ENCODE measurements around the gene LRRFIP1. TPM values are rescaled to one million over a fixed set of nuclear protein-coding genes. Genes with fewer than 3 reads are reported as not detected.

Gene LRRFIP1
- total and polyA plus RNA-seq, 2 of the 13 experiments (the other 11 are each of a cell fraction or from before 2014, with no cell fraction given) = 15.9 to 40.5 TPM

DNA sequence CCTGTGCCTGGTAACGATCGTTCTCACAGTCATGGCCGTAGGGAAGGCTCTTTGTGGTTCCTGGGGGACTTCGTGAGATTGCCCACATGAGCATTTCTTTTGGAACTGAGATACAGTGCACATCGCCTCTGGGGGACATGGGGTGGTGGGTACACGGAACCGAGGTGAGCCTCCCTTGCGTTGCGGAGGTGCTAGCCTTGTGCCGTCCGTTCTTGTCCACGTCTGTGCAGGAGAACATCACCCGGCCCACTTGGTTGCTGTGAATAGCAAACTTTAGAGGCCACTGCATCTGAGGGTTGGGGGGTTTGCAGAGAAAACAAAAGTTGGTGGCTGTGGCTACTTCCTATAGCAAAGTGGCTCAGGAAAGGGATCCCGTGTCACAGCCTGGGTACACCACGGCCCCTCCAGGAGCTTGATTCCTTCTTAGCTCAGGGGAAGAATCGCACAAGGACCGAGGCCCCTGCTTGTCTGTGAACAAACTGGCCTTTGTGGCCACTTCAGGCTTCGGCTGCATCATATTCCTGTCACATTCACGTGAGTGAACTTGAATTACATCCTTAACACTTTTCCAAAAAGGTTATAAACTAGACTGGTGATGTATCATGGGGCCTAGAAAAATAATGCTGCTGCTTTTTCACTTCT, 72.6 kb downstream of the LRRFIP1 start:
- POLR2A ChIA-PET = no interaction called here
- Histone ChIP-seq H3K79me2 (ENCODE audit: insufficient read depth, low read length) (peaks cover 92% of the 10 kb centered on the region), H2AFZ (ENCODE audit: low read length) (no peak overlapping the region), H3K27me3 (ENCODE audit: control insufficient read depth in 1 of 2, insufficient read depth in 2 of 2, low read length in 2 of 2) (no peaks in the 10 kb centered on the region), H3K9ac (ENCODE audit: insufficient read depth, low read depth, low read length) (no peak overlapping the region), H3K4me2 (ENCODE audit: low read depth, low read length) (no peak overlapping the region), H3K4me3 (replicated peaks in 1 of 3; ENCODE audit: insufficient read depth in 1 of 3, low read depth in 2 of 3, low read length in 3 of 3) (no peak overlapping the region), H4K20me1 (ENCODE audit: insufficient read depth, low read length) (peaks cover 51% of the 10 kb centered on the region; the same call in 1 of the 2 replicates), H3K4me1 (ENCODE audit: insufficient read depth, low read length) (peaks cover 59% of the 10 kb centered on the region), H3K36me3 (replicated peaks in 1 of 2; ENCODE audit: control insufficient read depth in 1 of 2, insufficient read depth in 2 of 2, low read length in 2 of 2) (peaks cover 1 to 4% of the 10 kb centered on the region in 2 experiments; a peak in 1 of 5 replicates), H3K9me3 (ENCODE audit: low read length) (no peaks in the 10 kb centered on the region), H3K27ac (ENCODE audit: extremely low read length, insufficient read depth, low read length) (no peak overlapping the region)
- BruUV-seq (replicated peaks) = no TSS peak
- CTCF ChIA-PET (ENCODE audit: low intra/inter-chr PET ratio, low total read pairs) = no interaction called here
- ATAC-seq (no peak), DNase-seq (ENCODE audit: low spot score) (no peak), FAIRE-seq (no peak)
- no peak for TF ChIP-seq REXO4 (CRISPR knock-in tag; IDR thresholded peaks at IDR 0.05; ENCODE audit: borderline replicate concordance)
- TF ChIP-seq MYC (CRISPR knock-in tag; IDR thresholded peaks at IDR 0.05; ENCODE audit: borderline replicate concordance) = 0 out of 2 replicates have a peak, but pooled peaks have one; percentile 30
- in situ Hi-C loops (cut with HindIII; ENCODE audit: extremely low pct_ligation_motif_present, low pct_unique_long_range_greater_than_20kb) (no loop called here), intact Hi-C loops (cut with micrococcal nuclease; ENCODE audit: unreplicated experiment) (no loop called here)
- 98% methylated on average over 19 of the region's 19 CpGs for WGBS (ENCODE audit: low lambda C conversion rate)

DNA sequence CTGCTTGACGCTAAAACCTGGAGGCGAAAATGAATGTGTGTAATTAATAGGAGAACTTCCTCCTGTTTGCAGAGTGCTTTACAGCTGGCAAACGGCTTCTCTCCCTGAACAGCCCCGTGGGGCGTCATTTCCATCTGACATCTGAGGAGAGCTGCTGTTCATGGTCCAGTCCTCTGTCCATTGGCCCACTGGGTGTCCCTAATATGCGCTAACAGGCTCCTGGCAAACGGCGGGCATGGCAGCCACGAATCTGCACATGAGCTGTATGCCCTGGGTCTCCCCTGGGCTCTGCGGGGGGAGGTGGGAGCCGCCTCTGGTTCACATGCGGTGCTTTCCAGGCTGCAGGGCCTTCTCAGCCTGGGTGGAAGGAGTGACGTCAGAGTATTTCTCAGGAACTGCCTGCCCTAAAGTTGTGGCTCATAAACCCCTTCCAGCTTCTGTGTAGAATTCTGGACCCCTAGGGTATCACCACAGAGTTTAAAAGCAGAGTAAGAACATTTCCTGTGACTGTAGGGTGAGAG, 73.2 kb downstream of the LRRFIP1 start:
- no peak overlapping the region for H3K4me3 ChIP-seq (replicated peaks in 1 of 3; ENCODE audit: insufficient read depth in 1 of 3, low read depth in 2 of 3, low read length in 3 of 3)
- H3K9me3 ChIP-seq (ENCODE audit: low read length) = no peaks in the 10 kb centered on the region
- H3K4me2 ChIP-seq (ENCODE audit: low read depth, low read length) = no peak overlapping the region
- FAIRE-seq = no peak
- no peaks in the 10 kb centered on the region for H3K27me3 ChIP-seq (ENCODE audit: control insufficient read depth in 1 of 2, insufficient read depth in 2 of 2, low read length in 2 of 2)
- H3K36me3 ChIP-seq (replicated peaks in 1 of 2; ENCODE audit: control insufficient read depth in 1 of 2, insufficient read depth in 2 of 2, low read length in 2 of 2) = peaks cover 1 to 4% of the 10 kb centered on the region in 2 experiments; a peak in 1 of 5 replicates
- H3K4me1 ChIP-seq (ENCODE audit: insufficient read depth, low read length) = peaks cover 53% of the 10 kb centered on the region
- in situ Hi-C loops (cut with HindIII; ENCODE audit: extremely low pct_ligation_motif_present, low pct_unique_long_range_greater_than_20kb) = no loop called here
- no TSS peak for BruUV-seq (replicated peaks)
- intact Hi-C loops (cut with micrococcal nuclease; ENCODE audit: unreplicated experiment) = no loop called here
- ATAC-seq = no peak
- H3K9ac ChIP-seq (ENCODE audit: insufficient read depth, low read depth, low read length) = no peak overlapping the region
- DNase-seq (ENCODE audit: low spot score) = no peak
- ChIA-PET POLR2A (no interaction called here), CTCF (ENCODE audit: low intra/inter-chr PET ratio, low total read pairs) (no interaction called here)
- H3K79me2 ChIP-seq (ENCODE audit: insufficient read depth, low read length) = peaks cover 89% of the 10 kb centered on the region
- no peak overlapping the region for H2AFZ ChIP-seq (ENCODE audit: low read length)
- WGBS (ENCODE audit: low lambda C conversion rate) = 98% methylated on average over 13 of the region's 13 CpGs
- H4K20me1 ChIP-seq (ENCODE audit: insufficient read depth, low read length) = peaks cover 46% of the 10 kb centered on the region; the same call in 1 of the 2 replicates
- H3K27ac ChIP-seq (ENCODE audit: extremely low read length, insufficient read depth, low read length) = no peak overlapping the region
- TF ChIP-seq HNRNPH1 (optimal IDR thresholded peaks at IDR 0.05; ENCODE audit: low read depth, low read length) (no peak), NFRKB (IDR thresholded peaks at IDR 0.05) (no peak), HDAC6 (IDR thresholded peaks at IDR 0.05; ENCODE audit: low read depth, low read length) (no peak), ZNF33A (CRISPR knock-in tag; IDR thresholded peaks at IDR 0.05; ENCODE audit: borderline replicate concordance) (no peak), MED13 (CRISPR knock-in tag; IDR thresholded peaks at IDR 0.05) (no peak), HOXA5 (CRISPR knock-in tag; IDR thresholded peaks at IDR 0.05) (no peak), NFE2L2 (IDR thresholded peaks at IDR 0.05; ENCODE audit: low read length) (no peak), MAFF (IDR thresholded peaks at IDR 0.05; ENCODE audit: low read depth, low read length) (no peak)
- TF ChIP-seq, protein P1, sequence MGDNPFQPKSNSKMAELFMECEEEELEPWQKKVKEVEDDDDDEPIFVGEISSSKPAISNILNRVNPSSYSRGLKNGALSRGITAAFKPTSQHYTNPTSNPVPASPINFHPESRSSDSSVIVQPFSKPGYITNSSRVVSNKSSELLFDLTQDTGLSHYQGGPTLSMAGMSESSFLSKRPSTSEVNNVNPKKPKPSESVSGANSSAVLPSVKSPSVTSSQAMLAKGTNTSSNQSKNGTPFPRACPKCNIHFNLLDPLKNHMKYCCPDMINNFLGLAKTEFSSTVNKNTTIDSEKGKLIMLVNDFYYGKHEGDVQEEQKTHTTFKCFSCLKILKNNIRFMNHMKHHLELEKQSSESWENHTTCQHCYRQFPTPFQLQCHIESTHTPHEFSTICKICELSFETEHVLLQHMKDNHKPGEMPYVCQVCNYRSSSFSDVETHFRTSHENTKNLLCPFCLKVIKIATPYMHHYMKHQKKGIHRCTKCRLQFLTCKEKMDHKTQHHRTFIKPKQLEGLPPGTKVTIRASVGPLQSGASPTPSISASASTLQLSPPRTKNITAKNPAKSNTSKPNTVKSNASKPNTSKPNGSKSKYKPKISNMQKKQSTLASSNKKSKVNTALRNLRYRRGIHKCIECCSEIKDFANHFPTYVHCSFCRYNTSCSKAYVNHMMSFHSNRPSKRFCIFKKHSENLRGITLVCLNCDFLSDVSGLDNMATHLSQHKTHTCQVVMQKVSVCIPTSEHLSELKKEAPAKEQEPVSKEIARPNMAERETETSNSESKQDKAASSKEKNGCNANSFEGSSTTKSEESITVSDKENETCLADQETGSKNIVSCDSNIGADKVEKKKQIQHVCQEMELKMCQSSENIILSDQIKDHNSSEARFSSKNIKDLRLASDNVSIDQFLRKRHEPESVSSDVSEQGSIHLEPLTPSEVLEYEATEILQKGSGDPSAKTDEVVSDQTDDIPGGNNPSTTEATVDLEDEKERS (CRISPR knock-in tag; IDR thresholded peaks at IDR 0.05) = no peak
- TF ChIP-seq, protein P2, sequence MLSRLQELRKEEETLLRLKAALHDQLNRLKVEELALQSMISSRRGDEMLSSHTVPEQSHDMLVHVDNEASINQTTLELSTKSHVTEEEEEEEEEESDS (CRISPR knock-in tag; IDR thresholded peaks at IDR 0.05; ENCODE audit: borderline replicate concordance) = no peak
- TF ChIP-seq, protein P3, sequence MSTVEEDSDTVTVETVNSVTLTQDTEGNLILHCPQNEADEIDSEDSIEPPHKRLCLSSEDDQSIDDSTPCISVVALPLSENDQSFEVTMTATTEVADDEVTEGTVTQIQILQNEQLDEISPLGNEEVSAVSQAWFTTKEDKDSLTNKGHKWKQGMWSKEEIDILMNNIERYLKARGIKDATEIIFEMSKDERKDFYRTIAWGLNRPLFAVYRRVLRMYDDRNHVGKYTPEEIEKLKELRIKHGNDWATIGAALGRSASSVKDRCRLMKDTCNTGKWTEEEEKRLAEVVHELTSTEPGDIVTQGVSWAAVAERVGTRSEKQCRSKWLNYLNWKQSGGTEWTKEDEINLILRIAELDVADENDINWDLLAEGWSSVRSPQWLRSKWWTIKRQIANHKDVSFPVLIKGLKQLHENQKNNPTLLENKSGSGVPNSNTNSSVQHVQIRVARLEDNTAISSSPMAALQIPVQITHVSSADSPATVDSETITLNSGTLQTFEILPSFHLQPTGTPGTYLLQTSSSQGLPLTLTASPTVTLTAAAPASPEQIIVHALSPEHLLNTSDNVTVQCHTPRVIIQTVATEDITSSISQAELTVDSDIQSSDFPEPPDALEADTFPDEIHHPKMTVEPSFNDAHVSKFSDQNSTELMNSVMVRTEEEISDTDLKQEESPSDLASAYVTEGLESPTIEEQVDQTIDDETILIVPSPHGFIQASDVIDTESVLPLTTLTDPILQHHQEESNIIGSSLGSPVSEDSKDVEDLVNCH (CRISPR knock-in tag; IDR thresholded peaks at IDR 0.05) = no peak

All from HepG2 (cell line).